Small intestine (tissue), 7 donors: ENCODE data around the gene CDH23. TPM values are rescaled to one million over a fixed set of nuclear protein-coding genes. Genes with fewer than 3 reads are reported as not detected.

Experiments used
- DNase-seq, 2 donors: peaks; one replicate each; pipeline versions ENCODE4 v3.0.0 to v3.0.0-alpha.2; 2013
- FAIRE-seq: peaks from 2 replicates; lab custom pipeline; 2012; peaks lifted over from hg19 to GRCh38; lab: Jason Lieb, UNC
- H3K27ac ChIP-seq, 3 donors: one replicate each; pipeline ENCODE4 v1.5.1; 2013; ENCODE audit warnings: low read length in 2 of 3, mild to moderate bottlenecking in 2 of 3, control low read depth in 1 of 3, inconsistent platforms in 1 of 3, low read depth in 1 of 3, moderate library complexity in 1 of 3
- H3K27me3 ChIP-seq, 3 donors: one replicate each; pipeline ENCODE4 v1.6.1; 2013; ENCODE audit warnings: low read length in 3 of 3, inconsistent platforms in 1 of 3; ENCODE audit not compliant: control insufficient read depth in 3 of 3, insufficient read depth in 3 of 3
- H3K36me3 ChIP-seq, 3 donors: one replicate each; pipeline ENCODE4 v1.6.1; 2013; ENCODE audit warnings: low read length in 3 of 3, inconsistent platforms in 1 of 3, low read depth in 1 of 3, mild to moderate bottlenecking in 1 of 3, moderate library complexity in 1 of 3; ENCODE audit not compliant: control insufficient read depth in 3 of 3, insufficient read depth in 2 of 3
- H3K4me1 ChIP-seq, 3 donors: one replicate each; pipeline ENCODE4 v1.6.1; 2013; ENCODE audit warnings: low read length in 2 of 3, inconsistent platforms in 1 of 3, low read depth in 1 of 3, mild to moderate bottlenecking in 1 of 3, moderate library complexity in 1 of 3; ENCODE audit not compliant: control insufficient read depth in 3 of 3, insufficient read depth in 2 of 3
- H3K4me3 ChIP-seq, 3 donors: one replicate each; pipeline ENCODE4 v1.5.1; 2013; ENCODE audit warnings: low read length in 3 of 3, control low read depth in 1 of 3, inconsistent platforms in 1 of 3, low read depth in 1 of 3, mild to moderate bottlenecking in 1 of 3, moderate library complexity in 1 of 3
- H3K9me3 ChIP-seq, 2 donors: one replicate each; pipeline ENCODE4 v1.6.1; 2013; ENCODE audit warnings: low read depth in 1 of 2, low read length in 1 of 2; ENCODE audit not compliant: control insufficient read depth in 2 of 2, insufficient read depth in 1 of 2
- WGBS, 3 donors: extraction: QIAGEN DNeasy Blood & Tissue Kit; methylation state at CpG; one replicate each; pipeline ENCODE4 v1.1.7; 2013; 5-methylcytosine and 5-hydroxymethylcytosine counted together
- polyA plus RNA-seq, 4 donors: library from polyadenylated mRNA; stranded (reverse) in 3 of 4; unstranded in 1 of 4; fragments of 200-250 nt in 3 of 4; fragments of 120-200 nt in 1 of 4; gene quantifications; one replicate each; pipeline versions ENCODE4 v1.2.1 to v1.2.3, GENCODE V29; 2013
- donor health status: healthy with polysubstance abuse.
- donor health status: control.
- donor health status: control.
- donor health status: Bipolar disorder and iron deficiency.
- donor health status: healthy.

Gene CDH23
- polyA plus RNA-seq, 4 donors = 0.89 to 2.5 (median 1.6) TPM

GRCh38 chr10:71371750-71372166, 25.0 kb upstream of the CDH23 start:
- no peak overlapping the region for H3K4me3 ChIP-seq
- H3K9me3 ChIP-seq = no peaks in the 10 kb centered on the region
- FAIRE-seq (no peak), DNase-seq (no peak)
- H3K27ac ChIP-seq = peak overlapping the region in 1 of 3 donors; percentile 76
- 47 to 59% (median 54%) methylated on average over 6 of the region's 6 CpGs for WGBS, 3 donors
- H3K36me3 ChIP-seq = no peaks in the 10 kb centered on the region
- peaks cover 0 to 3% (median 0%) of the 10 kb centered on the region in 3 donors for H3K27me3 ChIP-seq
- H3K4me1 ChIP-seq = peaks cover 0 to 3% (median 2%) of the 10 kb centered on the region in 3 donors

GRCh38 chr10:71372882-71373495, 23.7 kb upstream of the CDH23 start:
- WGBS, 3 donors = 75 to 89% (median 78%) methylated on average over 10 of the region's 10 CpGs
- Histone ChIP-seq H3K4me3 (no peak overlapping the region), H3K36me3 (no peaks in the 10 kb centered on the region), H3K27me3 (peaks cover 0 to 3% (median 0%) of the 10 kb centered on the region in 3 donors), H3K4me1 (peaks cover 0 to 10% (median 3%) of the 10 kb centered on the region in 3 donors), H3K9me3 (no peaks in the 10 kb centered on the region), H3K27ac (peak overlapping the region in 2 of 3 donors; percentile 30 to 76)
- FAIRE-seq (no peak), DNase-seq (no peak)

DNA sequence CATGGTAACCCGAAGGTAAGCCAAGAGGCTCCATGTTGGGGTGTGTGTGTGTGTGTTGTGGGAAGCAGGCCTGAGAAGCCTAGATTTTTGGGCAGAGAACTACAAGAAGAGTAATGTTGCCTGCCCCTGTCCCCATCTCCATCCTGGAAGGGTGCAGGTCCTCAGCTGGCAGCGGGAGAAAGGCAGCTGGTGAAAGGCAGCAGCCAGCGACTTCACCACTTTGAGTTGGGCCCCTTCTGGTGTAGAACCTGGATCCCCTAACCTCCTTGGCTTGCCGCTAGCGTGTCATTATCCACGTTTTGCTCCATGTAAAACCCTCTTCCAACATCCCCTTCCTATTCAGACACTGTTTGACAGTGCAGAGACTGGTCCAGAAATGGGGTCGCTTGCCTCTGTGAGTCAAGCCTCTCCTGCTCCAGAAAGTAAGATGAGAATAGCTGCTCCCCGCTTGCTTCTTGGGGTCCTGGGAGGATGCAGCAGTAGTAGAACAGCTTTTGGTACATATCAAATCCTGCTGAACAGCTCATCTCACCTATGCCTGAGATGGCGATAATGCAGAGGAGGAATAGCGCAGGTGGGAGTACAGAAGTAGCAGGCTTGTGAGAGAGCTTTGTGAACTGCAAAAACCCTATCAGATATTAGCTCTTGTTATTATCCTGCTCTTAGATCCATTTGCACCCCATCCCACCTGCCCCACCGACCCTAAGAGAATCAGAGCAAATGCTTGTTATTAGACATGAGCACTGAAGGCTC, 22.1 kb upstream of the CDH23 start:
- no peak for FAIRE-seq
- DNase-seq = no peak
- H3K27me3 ChIP-seq = peaks cover 0 to 3% (median 0%) of the 10 kb centered on the region in 3 donors
- 85 to 90% (median 90%) methylated on average over 11 of the region's 11 CpGs for WGBS, 3 donors
- no peaks in the 10 kb centered on the region for H3K36me3 ChIP-seq
- H3K9me3 ChIP-seq = no peaks in the 10 kb centered on the region
- H3K4me1 ChIP-seq = peaks cover 0 to 23% (median 6%) of the 10 kb centered on the region in 3 donors
- H3K4me3 ChIP-seq = no peak overlapping the region
- no peak overlapping the region for H3K27ac ChIP-seq

- Histone ChIP-seq H3K27ac (no peak overlapping the region), H3K27me3 (peaks cover 0 to 3% (median 0%) of the 10 kb centered on the region in 3 donors), H3K36me3 (no peaks in the 10 kb centered on the region), H3K9me3 (no peaks in the 10 kb centered on the region), H3K4me1 (peaks cover 0 to 23% (median 6%) of the 10 kb centered on the region in 3 donors), H3K4me3 (no peak overlapping the region)
- 49 to 58% (median 50%) methylated on average over 3 of the region's 3 CpGs for WGBS, 3 donors
- DNase-seq (no peak), FAIRE-seq (no peak)
Measured at GRCh38 chr10:71375952-71376351, 20.8 kb upstream of the CDH23 start.

- Histone ChIP-seq H3K27ac (peak overlapping the region in 1 of 3 donors; percentile 25), H3K9me3 (no peaks in the 10 kb centered on the region), H3K4me1 (peaks cover 0 to 23% (median 6%) of the 10 kb centered on the region in 3 donors), H3K27me3 (peaks cover 0 to 2% (median 0%) of the 10 kb centered on the region in 3 donors), H3K4me3 (no peak overlapping the region), H3K36me3 (no peaks in the 10 kb centered on the region)
- WGBS, 3 donors = 25 to 44% (median 27%) methylated on average over 6 of the region's 6 CpGs
- FAIRE-seq (no peak), DNase-seq (peak; percentile 35 to 57)
Measured at GRCh38 chr10:71378336-71379117, 18.2 kb upstream of the CDH23 start.

GRCh38 chr10:71379118-71379766, 17.5 kb upstream of the CDH23 start:
- WGBS, 3 donors = 26 to 59% (median 41%) methylated on average over 3 of the region's 3 CpGs
- no peaks in the 10 kb centered on the region for H3K9me3 ChIP-seq
- peak; percentile 17 to 36 for DNase-seq

DNA sequence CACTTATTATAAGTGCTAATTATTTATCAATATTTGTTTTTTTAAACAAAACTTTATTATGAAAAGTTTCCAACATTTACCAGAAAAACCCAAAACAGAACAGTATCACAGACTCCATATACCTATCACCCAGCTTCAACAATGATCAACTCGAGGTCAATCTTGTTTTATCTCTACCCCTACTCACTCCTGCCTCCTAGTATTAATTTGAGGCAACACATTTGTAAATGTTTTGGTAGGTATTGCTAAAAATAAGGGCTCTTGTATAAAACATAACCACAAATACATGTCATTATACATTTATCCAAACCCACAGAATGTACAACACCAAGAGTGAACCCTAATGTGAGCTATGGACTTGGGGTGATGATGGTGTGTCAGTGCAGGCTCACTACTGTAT, 15.9 kb upstream of the CDH23 start:
- peaks cover 0 to 23% (median 4%) of the 10 kb centered on the region in 3 donors for H3K4me1 ChIP-seq
- WGBS, 3 donors = 19 to 32% (median 26%) methylated on average over 1 of the region's 1 CpG
- H3K27me3 ChIP-seq = no peaks in the 10 kb centered on the region
- no peak overlapping the region for H3K27ac ChIP-seq
- no peaks in the 10 kb centered on the region for H3K9me3 ChIP-seq
- DNase-seq = no peak
- no peak for FAIRE-seq
- H3K4me3 ChIP-seq = no peak overlapping the region
- no peaks in the 10 kb centered on the region for H3K36me3 ChIP-seq

More at GRCh38 chr10:71379118-71379766, 17.5 kb upstream of the CDH23 start:
- no peak for FAIRE-seq
- Histone ChIP-seq H3K36me3 (no peaks in the 10 kb centered on the region), H3K4me3 (no peak overlapping the region), H3K27ac (peak overlapping the region in 1 of 3 donors; percentile 25), H3K27me3 (no peaks in the 10 kb centered on the region), H3K4me1 (peaks cover 0 to 23% (median 6%) of the 10 kb centered on the region in 3 donors)
